AG04449 (cell line): Measurements from ENCODE around the gene NOTCH2NLA.
"Not testable (repeated sequence)": the region's sequence is repeated elsewhere in the genome, so short reads cannot be mapped to it uniquely, and the experiment has no call there.

Experiments
- CTCF ChIA-PET: fragments of 350-600 bp; formaldehyde crosslinking; extraction: SDS; loops from one replicate; lab custom pipeline; 2021; ENCODE audit warnings: antibody characterized with exemption; lab: Yijun Ruan, JAX
- POLR2A ChIA-PET: fragments of 400-600, 350-600 bp; formaldehyde crosslinking; extraction: SDS; loops from one replicate; lab custom pipeline; 2020; ENCODE audit warnings: antibody characterized with exemption, inconsistent platforms; lab: Yijun Ruan, JAX
- DNase-seq: peaks from one replicate; pipeline ENCODE4 v3.0.0-alpha.2; 2010; ENCODE audit warnings: low read depth, low spot score
- H3K4me3 ChIP-seq: 2 replicates; pipeline ENCODE4 v1.5.1; 2011; ENCODE audit warnings: low read depth, mild to moderate bottlenecking, control low read depth, low read length

NOTCH2NLA gene

GRCh38 chr1:146228710-146229477 lies at the start of gene NOTCH2NLA:
TSS of gene NOTCH2NLA (minus strand) at chr1:146229021. CDS start at chr1:146189337, 39,684 bp downstream.
- H3K4me3 ChIP-seq: peak within 1 kb of the TSS; percentile 54
- CTCF ChIA-PET, DNase-seq, POLR2A ChIA-PET: not testable (repeated sequence)

GRCh38 chr1:146278346-146278745 lies 49.5 kb upstream of the NOTCH2NLA start:
- H3K4me3 ChIP-seq, POLR2A ChIA-PET, DNase-seq, CTCF ChIA-PET: not testable (repeated sequence)

- CTCF ChIA-PET, POLR2A ChIA-PET, DNase-seq, H3K4me3 ChIP-seq: not testable (repeated sequence)
Measured at GRCh38 chr1:146277087-146277486, 48.3 kb upstream of the NOTCH2NLA start.

GRCh38 chr1:146274083-146274482 lies 45.3 kb upstream of the NOTCH2NLA start:
- H3K4me3 ChIP-seq, POLR2A ChIA-PET, CTCF ChIA-PET, DNase-seq: not testable (repeated sequence)

GRCh38 chr1:146273194-146273593 lies 44.4 kb upstream of the NOTCH2NLA start:
- POLR2A ChIA-PET: not testable (repeated sequence)

GRCh38 chr1:146272734-146273133 lies 43.9 kb upstream of the NOTCH2NLA start:
- CTCF ChIA-PET, H3K4me3 ChIP-seq, DNase-seq, POLR2A ChIA-PET: not testable (repeated sequence)

More at GRCh38 chr1:146273194-146273593, 44.4 kb upstream of the NOTCH2NLA start:
- H3K4me3 ChIP-seq, CTCF ChIA-PET, DNase-seq: not testable (repeated sequence)

- DNase-seq, H3K4me3 ChIP-seq, POLR2A ChIA-PET, CTCF ChIA-PET: not testable (repeated sequence)
Measured at GRCh38 chr1:146271977-146272376, 43.2 kb upstream of the NOTCH2NLA start.

GRCh38 chr1:146270129-146270528 lies 41.3 kb upstream of the NOTCH2NLA start:
- CTCF ChIA-PET, DNase-seq, POLR2A ChIA-PET, H3K4me3 ChIP-seq: not testable (repeated sequence)

- CTCF ChIA-PET, DNase-seq, H3K4me3 ChIP-seq, POLR2A ChIA-PET: not testable (repeated sequence)
Measured at GRCh38 chr1:146266179-146266748, 37.4 kb upstream of the NOTCH2NLA start.

GRCh38 chr1:146264761-146265160 lies 35.9 kb upstream of the NOTCH2NLA start:
- CTCF ChIA-PET, DNase-seq, H3K4me3 ChIP-seq, POLR2A ChIA-PET: not testable (repeated sequence)

- CTCF ChIA-PET, DNase-seq, H3K4me3 ChIP-seq, POLR2A ChIA-PET: not testable (repeated sequence)
Measured at GRCh38 chr1:146260006-146260730, 31.3 kb upstream of the NOTCH2NLA start.

- CTCF ChIA-PET, H3K4me3 ChIP-seq, DNase-seq, POLR2A ChIA-PET: not testable (repeated sequence)
Measured at GRCh38 chr1:146257992-146258552, 29.3 kb upstream of the NOTCH2NLA start.

- H3K4me3 ChIP-seq, DNase-seq, CTCF ChIA-PET, POLR2A ChIA-PET: not testable (repeated sequence)
Measured at GRCh38 chr1:146254569-146255197, 25.9 kb upstream of the NOTCH2NLA start.

GRCh38 chr1:146253249-146253855 lies 24.5 kb upstream of the NOTCH2NLA start:
- POLR2A ChIA-PET, CTCF ChIA-PET, DNase-seq, H3K4me3 ChIP-seq: not testable (repeated sequence)

- CTCF ChIA-PET, H3K4me3 ChIP-seq, DNase-seq, POLR2A ChIA-PET: not testable (repeated sequence)
Measured at GRCh38 chr1:146251523-146251922, 22.7 kb upstream of the NOTCH2NLA start.
